ENCODE results near the gene IGFN1. TPM values are rescaled to one million over a fixed set of nuclear protein-coding genes. Genes with fewer than 3 reads are reported as not detected.

The IGFN1 gene
- total and polyA plus RNA-seq, 2 donors (not counting 3 experiments of a cell fraction or from before 2014, with no cell fraction given), result not detected

DNA sequence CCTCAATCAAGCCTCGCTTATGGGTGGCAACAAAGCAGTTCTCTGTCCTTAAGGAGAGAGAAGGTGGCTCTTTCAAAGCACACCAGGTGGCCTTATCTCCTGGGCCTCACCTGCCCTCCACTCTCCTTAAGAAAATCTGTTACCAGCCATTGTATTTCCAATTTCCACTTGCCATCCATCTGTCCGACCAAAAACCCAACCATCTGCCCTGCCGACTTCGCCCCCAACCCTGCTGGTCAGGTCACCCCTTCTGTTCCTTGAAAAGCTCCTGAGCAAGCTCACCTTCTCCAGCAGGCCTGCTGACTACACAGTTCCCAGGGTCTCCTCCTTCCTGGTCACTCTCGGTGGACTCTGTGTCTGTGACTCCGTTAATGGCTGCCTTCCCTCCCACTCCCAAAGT lies 619 bp upstream of the IGFN1 start:
- CTCF ChIA-PET, result interaction anchor here (2.1 kb wide), 1 partner anchor 33 kb away, joined by 7 read pairs; no protein-coding TSS in a partner anchor
- Histone ChIP-seq H3K27ac (ENCODE audit: insufficient read depth, low read depth, low read length) (no peak overlapping the region), H3K79me2 (ENCODE audit: control insufficient read depth, insufficient read depth, low read length) (no peaks in the 10 kb centered on the region), H3K9me3 (replicated peaks; ENCODE audit: control insufficient read depth, insufficient read depth, low read length) (no peaks in the 10 kb centered on the region), H3K9ac (replicated peaks; ENCODE audit: extremely low read depth, insufficient read depth, low read length) (no peak overlapping the region), H3K27me3 (ENCODE audit: control insufficient read depth in 2 of 2, insufficient read depth in 2 of 2, low read length in 2 of 2) (peaks cover 5 to 17% of the 10 kb centered on the region in 2 experiments), H3K4me3 (replicated peaks in 1 of 3; ENCODE audit: insufficient read depth in 1 of 3, low read depth in 1 of 3, low read length in 3 of 3) (no peak overlapping the region), H2AFZ (ENCODE audit: low read depth, low read length) (no peak overlapping the region), H3K9me1 (replicated peaks; ENCODE audit: control insufficient read depth, extremely low read depth, insufficient read depth, low read length) (no peaks in the 10 kb centered on the region), H3K36me3 (ENCODE audit: control insufficient read depth in 2 of 2, extremely low read depth in 1 of 2, insufficient read depth in 2 of 2, low read length in 2 of 2) (no peaks in the 10 kb centered on the region), H3K4me1 (ENCODE audit: control insufficient read depth, extremely low read depth, insufficient read depth, low read length) (no peaks in the 10 kb centered on the region), H4K20me1 (replicated peaks; ENCODE audit: control insufficient read depth, extremely low read depth, insufficient read depth, low read length) (no peaks in the 10 kb centered on the region), H3K4me2 (ENCODE audit: insufficient read depth, low read length) (no peak overlapping the region)
- DNase-seq (ENCODE audit: low read depth, low spot score) (no peak), FAIRE-seq (no peak)
- BruUV-seq (replicated peaks), result no TSS peak
- TF ChIP-seq POLR2AphosphoS5 (IDR thresholded peaks at IDR 0.05; ENCODE audit: insufficient read depth, low read depth, low read length) (no peak), JUN (IDR thresholded peaks at IDR 0.05; ENCODE audit: borderline replicate concordance, insufficient read depth, insufficient read length, low read depth) (no peak), POLR2A (IDR thresholded peaks at IDR 0.05; ENCODE audit: low read depth, low read length) (no peak), FOS (IDR thresholded peaks at IDR 0.05; ENCODE audit: borderline replicate concordance, insufficient read depth, low read length) (no peak), MAX (IDR thresholded peaks at IDR 0.05; ENCODE audit: insufficient read depth, insufficient read length) (no peak), EZH2 (IDR thresholded peaks at IDR 0.05; ENCODE audit: borderline replicate concordance, low read depth, low read length, severe bottlenecking) (no peak), MYC (IDR thresholded peaks at IDR 0.05; ENCODE audit: low read depth, low read length) (no peak), GATA2 (IDR thresholded peaks at IDR 0.05; ENCODE audit: insufficient read depth, insufficient read length, low read depth, low read length) (no peak), CTCF (IDR thresholded peaks at IDR 0.05; ENCODE audit: extremely low read depth in 1 of 2, insufficient read depth in 1 of 2, low read depth in 1 of 2, low read length in 2 of 2) (no peak)
- POLR2A ChIA-PET, result no interaction called here
- dilution Hi-C loops (cut with MboI; ENCODE audit: extremely low pct_ligation_motif_present, low sequenced_read_pairs) (no loop called here), intact Hi-C loops (cut with micrococcal nuclease) (no loop called here)

All from endothelial cell of umbilical vein (primary cell).